GM18858 (cell line): Measurements from ENCODE around the gene ADRB1.

Experiments
- ATAC-seq: cut with Tn5 transposase; IDR thresholded peaks from one replicate; pipeline ENCODE4 v1.9.1; 2021; ENCODE audit not compliant: unreplicated experiment

Gene ADRB1

DNA sequence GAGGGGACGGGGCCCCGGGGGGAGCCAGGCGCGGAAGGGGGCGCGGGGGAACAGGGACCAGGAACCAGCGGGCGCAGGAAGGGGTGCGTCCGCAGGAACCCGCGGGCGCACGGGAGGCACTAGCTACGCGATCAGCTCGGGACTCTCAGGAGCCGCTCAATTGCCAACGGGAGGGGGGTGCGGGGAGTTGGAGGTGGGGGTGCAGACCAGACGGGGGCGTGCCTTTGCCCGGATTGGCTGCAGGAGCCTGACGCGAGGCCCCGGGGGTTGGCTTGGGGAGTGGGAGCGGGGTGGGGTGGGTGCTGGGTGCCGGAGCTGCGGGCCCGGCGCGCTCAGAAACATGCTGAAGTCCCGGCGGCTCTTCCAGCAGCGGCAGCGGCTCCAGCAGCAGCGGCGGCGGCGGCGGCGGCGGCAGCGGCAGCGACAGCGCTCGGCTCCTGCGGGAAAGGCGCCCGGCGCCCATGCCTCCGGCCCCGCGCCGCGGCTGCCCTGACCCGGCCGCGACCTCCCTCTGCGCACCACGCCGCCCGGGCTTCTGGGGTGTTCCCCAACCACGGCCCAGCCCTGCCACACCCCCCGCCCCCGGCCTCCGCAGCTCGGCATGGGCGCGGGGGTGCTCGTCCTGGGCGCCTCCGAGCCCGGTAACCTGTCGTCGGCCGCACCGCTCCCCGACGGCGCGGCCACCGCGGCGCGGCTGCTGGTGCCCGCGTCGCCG lies at the start of gene ADRB1:
Gene ADRB1 (plus strand): TSS at position 335 of the 715 bp plus-strand sequence. CDS start 267 bp downstream, at position 602.
- no peak for ATAC-seq

DNA sequence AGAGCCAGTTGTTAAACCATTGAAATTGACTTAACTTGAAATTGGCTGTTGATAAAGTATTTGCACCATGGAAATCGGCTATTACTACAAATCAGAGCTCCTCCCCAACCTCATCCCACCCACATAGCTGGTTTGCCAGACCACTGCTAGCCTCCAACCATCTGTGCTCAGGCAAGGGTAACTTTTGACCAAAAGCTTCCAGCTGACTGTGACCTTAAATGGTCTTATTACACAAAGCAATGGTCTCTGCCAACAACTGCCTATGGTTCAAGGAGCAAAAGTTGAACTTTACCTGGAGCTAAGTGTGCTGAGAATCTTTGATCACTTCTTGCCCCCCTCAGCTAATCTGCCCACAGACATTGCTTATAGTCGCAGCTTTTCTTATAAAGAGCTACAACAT lies 48.5 kb upstream of the ADRB1 start:
- no peak for ATAC-seq

DNA sequence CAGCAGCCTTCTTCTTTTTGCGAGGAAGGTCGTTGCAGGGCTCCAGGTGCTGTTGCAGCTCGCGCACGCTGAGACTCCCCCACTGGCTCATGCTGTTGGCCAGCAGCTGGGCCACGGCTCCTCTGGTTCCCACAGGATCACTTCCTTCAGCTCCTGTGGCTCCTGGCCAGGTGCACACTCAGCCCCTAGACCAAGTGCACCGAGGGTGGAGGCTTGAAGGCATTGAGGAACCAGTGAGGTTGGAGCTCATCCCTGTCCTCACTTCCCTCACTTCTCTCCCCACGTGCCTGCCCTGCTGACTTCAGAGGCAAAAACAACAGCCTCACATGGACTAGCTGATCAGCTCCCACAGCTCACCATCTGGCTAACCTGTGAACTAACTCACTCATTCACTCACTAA lies 46.2 kb upstream of the ADRB1 start:
- ATAC-seq, result no peak

DNA sequence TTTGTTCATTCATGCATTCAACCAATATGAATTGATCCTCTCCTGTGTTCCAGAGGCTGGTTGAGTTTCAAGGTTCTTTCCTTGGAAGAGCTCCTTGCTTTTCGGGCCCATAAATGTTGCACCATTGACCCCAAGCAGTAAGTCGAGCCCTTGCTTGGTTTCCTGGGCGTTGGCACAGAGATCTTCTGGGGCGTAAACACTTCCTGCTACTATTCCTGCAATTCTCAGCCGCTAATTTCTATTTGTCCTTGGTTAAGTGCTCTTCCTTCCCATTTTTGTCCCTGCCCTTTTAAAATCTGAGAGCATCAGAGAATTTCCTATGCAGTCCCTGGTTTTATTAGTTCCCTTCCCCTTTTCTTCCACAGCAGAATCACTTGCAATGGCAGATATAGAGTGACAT lies 44.1 kb upstream of the ADRB1 start:
- ATAC-seq, result no peak

DNA sequence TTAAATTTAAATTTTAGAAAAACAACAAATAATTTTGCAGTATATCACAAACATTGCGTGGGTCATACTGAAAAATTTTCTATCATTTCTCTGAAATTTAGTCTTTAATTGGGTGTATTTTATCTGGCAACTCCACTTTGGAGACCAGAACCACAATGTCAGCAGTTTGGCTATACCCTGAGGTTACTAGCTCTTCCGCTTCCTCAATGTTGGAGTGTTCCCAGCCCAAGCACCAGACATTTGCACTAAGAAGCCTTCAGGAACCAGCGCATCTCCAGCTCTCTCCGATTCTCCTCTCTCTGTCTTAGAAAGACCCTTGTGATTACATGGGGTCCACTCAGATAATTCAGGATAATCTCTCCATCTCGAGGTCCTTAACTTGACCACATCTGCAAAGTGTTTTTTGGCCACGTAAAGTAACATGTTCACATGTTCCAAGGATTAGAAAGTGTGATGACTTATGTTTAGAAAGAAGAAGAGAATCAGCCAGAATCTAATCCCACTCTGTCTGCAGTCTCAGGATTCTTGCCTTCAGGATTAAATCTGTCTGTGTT lies 43.1 kb upstream of the ADRB1 start:
- no peak for ATAC-seq

DNA sequence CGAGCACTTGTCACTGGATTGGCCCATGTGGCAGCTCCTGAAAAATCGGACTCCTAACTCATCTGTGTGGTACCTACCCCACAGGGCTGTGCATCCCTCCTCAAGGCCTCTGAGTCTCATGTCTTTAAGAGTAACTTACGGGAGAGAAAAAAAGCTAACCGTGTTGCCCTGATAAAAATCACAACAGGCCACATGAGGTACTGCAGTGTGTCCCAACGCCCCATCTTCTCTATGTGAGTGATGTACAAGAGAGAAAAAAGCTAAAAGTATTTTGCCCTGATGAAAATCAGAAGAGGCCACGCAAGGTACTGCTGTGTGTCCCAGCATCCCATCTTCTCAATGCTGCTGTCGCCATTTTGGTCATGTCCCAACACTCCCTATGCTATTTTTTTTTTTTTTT lies 41.2 kb upstream of the ADRB1 start:
- ATAC-seq, result no peak

DNA sequence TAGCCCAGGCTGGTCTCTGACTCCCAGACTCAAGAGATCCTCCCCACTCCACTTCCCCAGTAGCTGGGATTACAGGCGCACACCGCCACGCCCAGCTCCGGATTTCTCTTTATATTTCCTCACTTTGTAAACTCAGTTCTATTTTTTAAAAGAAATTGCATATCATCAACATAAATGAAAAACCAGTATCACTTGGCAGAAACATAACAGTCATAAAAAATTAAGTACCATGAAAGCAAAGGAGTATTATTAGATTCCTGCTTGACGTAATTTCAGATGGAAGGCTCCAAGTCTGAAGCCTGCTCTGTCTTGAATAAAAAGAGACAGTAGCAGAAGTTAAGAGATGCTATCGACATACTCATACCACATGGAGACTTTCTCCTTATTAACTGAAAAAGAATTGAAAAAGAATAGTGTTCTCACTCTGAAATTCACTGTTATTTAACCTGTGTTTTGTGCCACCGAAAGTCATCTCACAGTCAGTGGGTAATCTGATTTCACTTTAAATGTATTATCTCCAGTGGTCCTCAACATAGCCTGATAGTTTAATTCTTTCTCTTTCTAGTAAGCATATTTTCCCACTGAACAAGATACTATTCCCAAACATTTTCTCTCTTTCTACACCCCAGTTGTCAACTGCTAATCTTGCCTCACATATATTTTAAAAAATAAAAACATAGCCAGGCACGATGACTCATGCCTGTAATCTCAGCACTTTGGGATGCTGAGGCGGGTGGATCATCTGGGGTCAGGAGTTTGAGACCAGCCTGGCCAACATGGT lies 40.3 kb upstream of the ADRB1 start:
- ATAC-seq, result no peak

DNA sequence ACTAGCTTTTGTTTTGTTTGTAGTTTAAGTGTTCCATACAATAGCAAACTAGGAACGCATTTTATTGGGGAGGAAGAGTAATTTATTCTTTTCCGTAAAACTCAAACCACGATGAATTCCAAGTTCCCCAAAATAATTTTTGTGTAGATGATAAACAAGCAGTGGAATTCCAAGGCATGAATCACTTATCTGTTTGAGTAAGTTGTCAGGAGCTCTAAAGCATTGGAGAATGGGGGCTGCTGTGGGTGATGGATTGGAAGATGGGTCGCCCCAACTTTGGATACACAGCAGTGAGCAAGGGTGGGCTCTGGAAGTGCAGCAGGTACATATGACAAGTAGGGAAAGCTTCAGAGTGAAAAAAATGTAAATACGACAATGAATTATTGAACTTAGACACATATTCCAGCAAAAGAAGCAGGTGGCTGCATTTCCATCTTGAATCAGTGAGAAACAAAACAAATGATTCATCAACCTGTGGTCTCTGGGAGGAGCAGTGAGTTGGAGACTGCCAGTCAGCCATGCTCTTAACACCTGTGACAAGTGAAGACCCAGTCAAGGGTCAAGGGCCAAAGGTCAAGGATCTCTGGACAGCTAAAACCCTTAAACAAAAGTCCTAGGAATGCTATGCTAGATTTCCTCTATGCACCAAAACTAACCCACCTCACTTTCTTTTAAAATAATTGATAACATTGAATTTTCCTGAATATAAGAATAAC lies 34.2 kb upstream of the ADRB1 start:
- no peak for ATAC-seq

DNA sequence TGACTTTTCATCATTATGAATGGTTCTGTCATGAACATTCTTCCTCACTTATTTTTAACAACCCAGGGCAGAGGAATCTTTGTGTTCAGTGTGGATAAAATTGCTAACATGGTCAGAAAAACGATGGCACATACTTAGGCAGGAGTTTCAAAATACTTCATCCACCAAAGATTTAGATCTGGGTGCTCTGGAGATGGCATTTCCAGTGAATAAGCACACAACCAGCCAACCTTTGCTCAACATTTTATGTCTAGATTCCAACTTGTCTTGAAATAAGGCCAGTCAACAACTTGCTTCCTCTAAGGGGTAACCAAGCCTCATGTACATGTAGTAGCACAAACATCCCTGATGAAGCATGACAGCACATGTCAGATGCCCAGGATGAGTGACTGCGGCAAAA lies 33.4 kb upstream of the ADRB1 start:
- no peak for ATAC-seq

DNA sequence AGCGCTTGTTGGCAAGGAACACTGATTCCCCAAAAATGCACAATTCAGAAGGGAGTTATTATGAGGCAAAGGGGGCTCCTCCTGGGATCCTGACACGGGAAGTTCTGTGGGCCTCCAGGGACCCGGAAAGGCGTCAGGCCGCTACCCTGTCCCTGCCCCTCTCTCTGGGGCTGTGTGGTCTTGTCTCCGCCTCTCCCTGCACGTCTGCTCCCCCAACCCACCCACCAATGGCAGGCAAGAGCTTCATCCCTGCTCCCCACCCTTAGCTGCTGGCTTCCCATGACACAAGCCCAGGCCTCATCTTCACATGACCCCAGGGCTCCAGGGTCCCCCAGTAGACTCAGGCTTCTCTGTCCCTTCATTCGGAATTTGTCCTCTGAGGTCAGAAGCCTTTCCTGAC lies 31.0 kb upstream of the ADRB1 start:
- ATAC-seq, result no peak

DNA sequence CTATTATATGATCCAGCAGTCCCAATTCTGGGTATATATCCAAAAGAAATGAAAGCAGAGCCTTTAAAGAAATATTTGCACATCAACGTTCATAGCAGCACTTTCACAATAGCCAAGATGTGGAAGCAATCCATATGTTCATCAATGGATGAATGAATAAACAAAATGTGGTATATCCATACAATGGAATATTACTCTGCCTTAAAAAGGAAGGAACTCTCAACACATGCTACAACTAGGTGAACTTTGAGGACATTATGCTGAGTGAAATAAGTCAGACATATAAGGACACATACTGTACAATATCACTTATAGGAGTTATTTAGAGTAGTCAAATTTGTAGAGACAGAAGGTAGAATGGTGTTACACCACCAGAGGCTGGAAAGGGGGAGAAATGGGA lies 28.0 kb upstream of the ADRB1 start:
- no peak for ATAC-seq

DNA sequence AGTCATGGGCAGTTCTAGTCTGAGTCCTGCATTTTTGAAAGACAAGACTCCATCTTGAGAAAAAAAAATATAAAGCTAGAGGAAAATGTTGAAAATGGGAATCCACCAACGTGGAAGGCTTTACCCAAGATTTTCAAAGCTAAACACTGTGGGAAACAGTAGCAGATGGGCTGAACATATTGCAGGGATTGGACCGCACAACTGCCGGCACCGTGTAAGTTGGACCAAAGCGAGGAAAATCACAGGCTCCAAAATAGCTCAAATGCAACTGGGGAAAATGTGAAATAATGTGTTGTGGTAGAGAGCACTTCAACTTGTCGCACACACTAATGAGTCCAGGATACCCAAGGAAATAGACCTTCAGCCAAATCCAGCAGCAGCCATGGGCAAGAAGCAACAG lies 26.4 kb upstream of the ADRB1 start:
- ATAC-seq, result no peak

DNA sequence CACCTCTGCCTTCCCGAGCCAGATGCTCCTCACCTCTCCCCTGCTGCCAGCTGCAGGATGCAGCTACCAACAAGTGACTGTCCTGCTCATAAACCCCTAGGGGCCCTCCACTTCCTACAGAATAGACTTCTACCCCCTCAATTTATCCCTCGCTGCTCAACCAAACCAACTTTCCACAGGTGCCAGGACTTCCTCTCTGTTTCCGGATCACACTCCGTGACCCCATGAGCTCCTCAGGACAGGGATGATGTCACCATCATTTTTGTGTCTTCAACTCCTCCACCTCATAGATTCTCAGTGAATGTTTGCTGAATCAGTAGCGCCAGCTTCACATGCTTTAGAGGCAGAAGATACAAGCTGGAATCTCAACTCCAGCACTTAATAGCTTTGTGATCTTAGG lies 25.8 kb upstream of the ADRB1 start:
- ATAC-seq, result no peak

DNA sequence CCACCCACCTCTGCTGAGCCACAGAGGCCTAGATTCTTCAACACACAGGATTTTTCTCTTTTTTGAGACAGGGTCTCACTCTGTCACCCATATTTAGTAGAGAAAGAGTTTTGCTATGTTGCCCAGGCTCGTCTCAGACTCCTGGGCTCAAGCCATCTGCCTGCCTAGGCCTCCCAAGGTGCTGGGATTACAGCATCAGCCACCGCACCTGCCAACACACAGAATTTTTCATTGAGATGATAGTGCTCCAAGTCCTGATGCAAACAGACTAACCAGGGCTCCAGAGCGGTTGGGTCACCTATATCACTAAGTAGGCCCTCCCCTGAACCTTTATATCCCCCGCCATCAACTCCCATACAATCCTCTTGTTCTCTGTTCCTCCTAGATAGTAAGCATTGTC lies 24.4 kb upstream of the ADRB1 start:
- no peak for ATAC-seq

DNA sequence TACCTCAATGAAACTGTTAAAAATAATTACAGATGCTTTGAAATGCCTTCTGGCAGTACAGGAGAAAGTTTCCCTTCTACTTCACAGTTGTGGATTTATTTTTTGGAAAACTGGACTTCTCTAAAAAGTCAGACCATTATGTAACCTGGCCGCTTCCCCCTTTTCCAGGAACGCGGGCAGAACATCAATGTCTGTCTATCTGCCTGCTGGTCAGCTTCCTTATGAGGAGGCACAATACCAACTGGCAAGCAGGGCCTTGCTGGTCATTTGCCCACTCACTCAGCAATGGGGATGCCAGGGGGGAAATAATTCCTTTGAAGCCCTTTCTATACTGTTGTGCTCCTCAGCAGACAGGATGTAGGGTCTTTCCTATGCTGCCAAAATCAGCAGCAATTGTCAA lies 22.5 kb upstream of the ADRB1 start:
- ATAC-seq, result no peak

DNA sequence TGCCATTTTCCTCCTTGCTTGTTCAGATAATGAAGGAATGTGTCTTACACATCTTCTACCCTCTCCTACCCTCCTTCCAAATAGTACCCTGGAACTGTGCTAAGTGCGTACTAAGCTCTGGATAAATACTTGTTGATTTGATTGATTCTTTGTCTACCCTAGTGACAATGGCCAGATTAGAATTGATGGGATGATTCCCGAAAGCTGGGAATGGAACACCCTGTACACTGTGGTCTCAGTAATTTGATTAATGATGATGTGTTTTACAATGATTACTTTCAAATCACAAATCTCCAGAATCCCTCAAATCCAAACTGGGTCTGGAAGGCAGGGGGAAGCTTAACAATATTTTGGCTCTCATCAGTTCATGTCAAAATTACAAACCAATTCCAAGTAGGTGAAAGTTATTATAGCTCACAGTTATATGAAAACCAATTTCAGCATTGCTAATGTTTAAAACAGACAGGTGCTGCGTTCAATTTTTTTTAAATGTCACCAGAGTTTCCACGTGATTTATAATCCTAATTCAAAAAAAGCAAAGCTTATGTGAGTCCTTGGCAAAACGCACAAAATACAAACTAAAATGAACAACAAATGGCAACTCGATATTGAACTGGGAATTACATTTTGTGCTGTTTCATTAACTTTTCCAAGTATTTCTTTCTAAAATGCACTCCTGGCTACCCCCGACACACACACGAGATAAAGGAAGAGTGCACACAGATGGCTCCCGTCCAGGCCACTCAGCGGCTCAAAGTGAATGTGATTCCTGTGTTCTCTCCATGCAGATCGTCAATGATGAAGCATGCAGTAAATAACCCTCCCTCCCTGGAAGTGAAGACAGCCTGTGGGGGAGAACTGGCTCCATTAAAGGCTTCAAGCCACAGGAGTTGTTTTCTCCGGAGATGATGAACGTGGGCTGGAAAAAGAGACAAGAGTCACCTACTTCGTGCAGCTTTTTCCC lies 21.7 kb upstream of the ADRB1 start:
- no peak for ATAC-seq

DNA sequence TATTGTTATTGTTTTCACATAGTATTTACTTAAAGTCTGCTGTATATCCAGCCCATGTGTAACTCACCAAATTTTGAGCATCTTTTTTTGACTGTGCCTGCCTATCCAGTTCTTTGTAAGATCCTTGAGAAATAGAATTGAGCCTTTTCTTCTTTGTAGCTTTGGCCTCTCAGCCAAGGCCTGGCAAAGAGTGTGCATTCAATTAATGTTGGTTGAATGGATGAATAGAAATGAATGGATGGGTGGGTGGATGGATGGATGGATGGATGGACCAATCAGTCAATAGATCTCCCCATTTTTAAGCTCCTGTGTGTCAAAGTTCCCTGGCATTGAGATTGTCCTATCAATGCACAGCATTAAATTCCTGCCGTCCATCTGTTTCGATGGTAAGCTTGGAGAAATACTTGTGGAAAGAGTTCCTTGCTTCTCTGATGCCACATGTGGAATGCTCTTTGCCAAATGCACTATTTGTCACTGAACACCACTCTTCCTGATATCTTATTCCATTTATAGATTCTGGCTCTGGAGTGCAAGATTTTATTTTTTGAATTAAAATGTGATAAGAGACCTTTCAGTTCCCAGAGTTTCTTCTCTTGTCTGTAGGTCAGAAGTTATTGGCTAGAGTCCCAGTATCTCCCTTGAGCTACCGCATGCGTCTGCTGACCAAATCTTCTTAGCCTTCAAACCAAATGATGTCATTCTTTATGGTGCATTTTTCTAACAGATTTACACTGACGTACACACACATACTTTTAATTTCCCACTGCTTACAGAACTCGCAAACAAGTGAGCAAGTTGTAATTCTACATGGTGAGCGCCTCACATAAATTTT lies 20.7 kb upstream of the ADRB1 start:
- no peak for ATAC-seq

DNA sequence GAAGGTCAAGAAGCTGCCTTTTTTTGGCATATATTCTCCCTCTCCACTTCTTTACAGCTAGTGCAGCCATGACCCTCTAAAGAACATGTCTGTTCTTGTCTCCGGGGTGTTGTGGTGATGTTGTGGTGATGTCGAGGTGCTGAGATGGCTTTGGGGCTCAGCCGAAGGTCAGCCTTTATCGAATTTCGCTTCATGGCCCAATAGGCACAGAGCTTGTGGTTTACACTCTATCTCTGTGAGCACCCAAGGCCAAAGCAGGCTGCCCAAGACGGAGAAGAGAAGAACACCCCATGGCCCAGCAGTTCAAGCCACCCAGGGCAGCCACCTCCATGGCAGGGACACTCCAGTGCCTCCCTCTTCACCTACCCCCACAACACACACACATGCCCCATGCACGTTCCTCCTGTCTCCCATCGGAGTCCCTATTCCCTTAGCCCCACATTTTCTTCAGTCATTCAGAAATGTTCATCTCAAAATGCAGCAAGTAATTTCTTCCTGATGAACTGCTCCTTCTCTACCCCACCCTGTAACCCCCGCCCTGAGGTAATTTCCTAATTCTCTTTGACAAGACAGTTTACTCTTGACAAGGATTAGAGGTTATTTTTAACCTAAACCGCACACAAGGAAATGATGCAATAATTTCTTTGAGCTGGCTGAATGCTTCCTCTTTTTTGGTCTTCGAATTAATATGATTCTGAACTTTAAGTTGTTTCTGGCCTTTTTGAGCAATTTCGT lies 18.6 kb upstream of the ADRB1 start:
- peak; percentile 57 for ATAC-seq

DNA sequence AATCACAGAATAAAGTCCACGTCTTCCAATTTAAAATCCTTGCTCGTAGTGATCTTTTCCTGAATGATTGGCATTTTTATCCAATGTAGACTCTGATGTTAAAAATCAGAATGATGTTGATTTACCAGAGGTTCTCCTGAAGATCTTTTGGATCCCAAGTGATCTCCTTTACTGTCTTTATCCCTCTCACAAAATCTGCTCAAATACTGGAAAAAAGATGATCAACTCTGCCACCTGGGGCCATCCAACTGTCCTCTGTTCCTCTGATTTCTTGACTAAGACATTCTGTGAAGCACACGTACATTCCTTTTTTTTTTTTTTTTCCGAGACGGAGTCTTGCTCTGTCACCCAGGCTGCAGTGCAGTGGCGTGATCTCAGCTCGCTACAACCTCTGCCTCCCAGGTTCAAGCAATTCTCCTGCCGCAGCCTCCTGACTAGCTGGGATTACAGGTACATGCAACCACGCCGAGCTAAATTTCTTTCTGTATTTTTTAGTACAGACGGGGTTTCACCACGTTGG lies 18.0 kb upstream of the ADRB1 start:
- no peak for ATAC-seq
